Breast epithelium (tissue), 3 donors: ENCODE data around the gene C1orf159.

ENCODE experiments used
- POLR2A ChIP-seq: fragments of 450-650 bp; IDR thresholded peaks from one replicate; pipeline ENCODE4 v1.6.1; 2016; ENCODE audit warnings: antibody characterized with exemption, mild to moderate bottlenecking, moderate library complexity
- POLR2AphosphoS5 ChIP-seq, 3 donors: sonication (generic); formaldehyde crosslinking; IDR thresholded peaks; one replicate each; pipeline ENCODE4 v1.6.1; 2017; ENCODE audit warnings: antibody characterized with exemption in 3 of 3
- TF ChIP-seq, protein P1 (sequence below), 3 donors: fragments of 450-650 bp; IDR thresholded peaks; one replicate each; pipeline ENCODE4 v1.5.1; 2016 to 2017; ENCODE audit warnings: antibody characterized with exemption in 3 of 3, mild to moderate bottlenecking in 3 of 3, moderate library complexity in 3 of 3

DNA sequence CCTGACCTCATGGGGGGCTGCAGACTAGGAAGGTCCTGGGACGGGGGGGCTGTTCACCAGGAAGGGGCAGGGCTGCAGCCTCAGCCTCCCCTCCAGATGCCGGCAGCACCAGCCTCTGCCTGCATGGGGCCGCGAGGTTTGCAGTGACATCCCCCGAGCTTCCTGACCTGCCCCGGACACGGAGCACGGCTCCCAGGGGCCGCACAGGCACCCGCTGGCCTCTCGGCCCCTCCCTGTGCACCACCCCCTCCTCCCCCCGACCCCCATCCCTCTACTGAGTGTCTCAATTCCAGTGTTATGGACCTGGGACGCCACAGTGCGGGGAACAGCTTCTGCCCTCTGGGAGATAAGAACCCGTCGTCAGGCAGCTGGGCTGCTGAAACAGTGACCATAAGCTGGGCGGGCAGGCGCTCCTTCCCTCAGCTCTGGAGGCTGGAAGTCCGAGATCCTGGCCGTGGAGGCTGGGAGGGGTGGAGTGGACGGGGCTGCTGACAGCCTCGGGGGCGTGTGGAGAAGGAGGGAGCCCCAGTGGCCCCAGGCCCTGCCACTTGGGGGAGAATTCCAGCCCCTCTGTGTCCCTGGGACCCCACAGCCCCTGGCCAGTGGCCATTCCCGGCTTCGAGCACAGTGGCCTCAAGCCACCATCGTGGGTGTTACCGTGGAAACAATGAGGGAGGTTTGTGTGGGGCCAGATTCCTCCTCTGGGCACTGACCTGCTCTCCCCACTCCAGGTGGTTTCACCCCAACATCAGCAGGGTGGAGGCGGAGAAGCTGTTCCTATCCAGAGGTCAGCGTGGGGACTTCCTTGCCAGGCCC lies 53.3 kb downstream of the C1orf159 start:
- TF ChIP-seq POLR2A (no peak), POLR2AphosphoS5 (IDR thresholded peaks at IDR 0.05) (no peak)
- TF ChIP-seq, protein P1, sequence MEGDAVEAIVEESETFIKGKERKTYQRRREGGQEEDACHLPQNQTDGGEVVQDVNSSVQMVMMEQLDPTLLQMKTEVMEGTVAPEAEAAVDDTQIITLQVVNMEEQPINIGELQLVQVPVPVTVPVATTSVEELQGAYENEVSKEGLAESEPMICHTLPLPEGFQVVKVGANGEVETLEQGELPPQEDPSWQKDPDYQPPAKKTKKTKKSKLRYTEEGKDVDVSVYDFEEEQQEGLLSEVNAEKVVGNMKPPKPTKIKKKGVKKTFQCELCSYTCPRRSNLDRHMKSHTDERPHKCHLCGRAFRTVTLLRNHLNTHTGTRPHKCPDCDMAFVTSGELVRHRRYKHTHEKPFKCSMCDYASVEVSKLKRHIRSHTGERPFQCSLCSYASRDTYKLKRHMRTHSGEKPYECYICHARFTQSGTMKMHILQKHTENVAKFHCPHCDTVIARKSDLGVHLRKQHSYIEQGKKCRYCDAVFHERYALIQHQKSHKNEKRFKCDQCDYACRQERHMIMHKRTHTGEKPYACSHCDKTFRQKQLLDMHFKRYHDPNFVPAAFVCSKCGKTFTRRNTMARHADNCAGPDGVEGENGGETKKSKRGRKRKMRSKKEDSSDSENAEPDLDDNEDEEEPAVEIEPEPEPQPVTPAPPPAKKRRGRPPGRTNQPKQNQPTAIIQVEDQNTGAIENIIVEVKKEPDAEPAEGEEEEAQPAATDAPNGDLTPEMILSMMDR (IDR thresholded peaks at IDR 0.05): no peak
